ENCODE results near the gene GCK.

DNA sequence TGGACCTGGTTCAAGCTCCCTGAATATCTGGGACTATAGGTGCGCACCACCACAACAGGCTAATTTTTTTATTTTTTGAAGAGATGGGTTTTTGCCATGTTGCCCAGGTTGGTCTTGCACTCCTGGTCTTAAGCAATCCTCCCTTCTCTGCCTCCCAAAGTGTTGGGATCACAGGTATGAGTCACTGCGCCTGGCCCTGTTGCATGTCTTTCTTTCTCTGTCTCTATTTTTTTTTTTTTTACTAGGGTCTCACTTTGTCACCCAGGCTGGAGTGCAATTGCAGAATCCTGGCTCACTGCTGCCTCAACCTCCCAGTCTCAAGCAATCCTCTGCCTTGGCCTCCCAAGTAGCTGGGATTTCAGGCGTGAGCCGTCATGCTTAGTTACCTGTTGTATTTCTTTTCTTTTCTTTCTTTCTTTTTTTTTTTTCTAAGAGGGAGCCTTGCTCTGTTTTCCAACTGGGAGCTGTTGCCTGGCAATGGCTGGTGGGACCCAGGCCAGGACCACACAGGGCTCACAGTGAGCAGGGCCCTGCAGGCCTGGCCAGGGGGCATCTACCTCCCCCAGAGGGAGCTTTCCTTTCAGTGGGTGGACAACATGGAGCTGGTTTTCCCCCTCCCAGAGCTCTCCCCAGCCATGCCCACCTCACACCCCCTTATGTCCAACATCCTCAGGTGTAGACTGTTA is 54.2 kb downstream of the GCK start:
- TF ChIP-seq CTCF (IDR thresholded peaks at IDR 0.05) (no peak), POLR2A (IDR thresholded peaks at IDR 0.05) (no peak)

Measured in adrenal gland (tissue), 5 donors.